Midbrain (tissue), 1 donor: ENCODE results near the gene GPR84.
"Not testable (repeated sequence)": the region's sequence is repeated elsewhere in the genome, so short reads cannot be mapped to it uniquely, and the experiment has no call there.

ENCODE experiments used
- DNase-seq: peaks from one replicate; lab custom pipeline; 2025; lab: John Stamatoyannopoulos, UW

Gene GPR84

DNA sequence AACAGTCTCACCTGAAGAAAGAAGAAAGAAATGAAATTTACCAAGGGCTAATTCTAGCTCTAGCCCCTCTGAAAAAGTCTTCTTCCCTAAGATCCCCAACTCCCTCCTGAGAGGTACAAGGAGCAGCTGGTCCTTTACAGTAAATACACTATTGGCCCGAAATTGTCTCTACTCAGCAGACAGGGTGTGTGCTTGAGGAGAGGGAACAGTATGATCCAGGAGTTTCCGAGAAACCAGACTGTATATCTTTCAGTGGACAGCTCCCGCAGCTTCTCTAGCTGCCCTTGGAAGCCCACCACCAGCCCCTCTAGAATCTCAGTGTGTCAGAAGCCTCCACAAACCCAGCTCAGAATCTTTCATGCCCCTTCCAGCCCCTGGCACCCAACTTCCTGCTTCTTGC, 8.1 kb downstream of the GPR84 start:
- no peak for DNase-seq

- DNase-seq: no peak
Observed at GRCh38 chr12:54355104-54355815, 9.0 kb downstream of the GPR84 start.

GRCh38 chr12:54354271-54354670, 10.0 kb downstream of the GPR84 start:
- DNase-seq: not testable (repeated sequence)

- peak; percentile 56 for DNase-seq
Observed at GRCh38 chr12:54352891-54353874, 11.1 kb downstream of the GPR84 start.

DNA sequence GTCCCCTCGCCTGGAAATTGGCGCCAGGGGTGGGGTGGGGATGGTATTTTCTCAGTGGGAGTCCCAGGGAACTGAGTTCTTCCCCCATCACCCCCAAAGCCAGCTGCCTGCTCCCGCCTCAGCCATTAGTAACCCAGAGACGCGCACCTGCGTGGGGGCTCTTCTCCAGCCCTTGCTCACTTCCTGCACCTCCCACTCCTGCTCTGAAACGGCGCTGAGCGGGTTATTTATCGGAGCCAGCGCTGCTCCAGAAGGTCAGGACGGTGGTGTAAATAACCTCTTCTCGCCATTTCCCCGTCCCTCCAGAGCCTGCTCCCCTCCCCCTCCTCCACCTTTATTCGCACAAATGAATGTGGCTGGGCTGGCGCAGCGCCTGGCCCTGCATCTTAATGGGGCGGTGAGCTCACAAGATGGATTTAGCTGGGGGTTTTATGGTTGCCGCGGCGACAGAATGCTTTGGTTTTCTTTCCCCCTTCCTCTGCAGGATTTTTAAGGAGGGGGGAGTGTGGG, 12.2 kb downstream of the GPR84 start:
- peak; percentile 80 for DNase-seq

DNA sequence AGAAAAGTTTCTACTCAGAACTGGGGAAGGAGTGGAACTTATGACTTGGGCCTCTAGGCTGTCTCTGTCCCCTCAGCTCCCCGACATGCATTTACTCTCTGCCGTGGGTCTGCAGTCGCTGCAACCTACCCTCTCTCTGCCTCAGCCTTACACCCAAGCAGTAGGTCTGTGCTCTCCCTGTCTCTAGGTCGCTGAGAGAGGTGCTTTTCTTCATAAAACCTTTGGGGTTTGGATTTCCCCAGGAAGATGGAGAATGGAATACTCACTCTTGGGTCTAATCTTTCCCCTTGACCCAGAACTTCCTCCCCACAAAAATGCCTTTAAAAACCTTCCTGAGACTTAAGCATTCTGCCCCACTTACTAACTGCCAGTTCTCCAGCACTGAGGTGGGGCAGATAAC, 12.9 kb downstream of the GPR84 start:
- DNase-seq: no peak

- no peak for DNase-seq
Observed at GRCh38 chr12:54350743-54351142, 13.5 kb downstream of the GPR84 start.

- no peak for DNase-seq
Observed at GRCh38 chr12:54349679-54350078, 14.6 kb downstream of the GPR84 start.

DNA sequence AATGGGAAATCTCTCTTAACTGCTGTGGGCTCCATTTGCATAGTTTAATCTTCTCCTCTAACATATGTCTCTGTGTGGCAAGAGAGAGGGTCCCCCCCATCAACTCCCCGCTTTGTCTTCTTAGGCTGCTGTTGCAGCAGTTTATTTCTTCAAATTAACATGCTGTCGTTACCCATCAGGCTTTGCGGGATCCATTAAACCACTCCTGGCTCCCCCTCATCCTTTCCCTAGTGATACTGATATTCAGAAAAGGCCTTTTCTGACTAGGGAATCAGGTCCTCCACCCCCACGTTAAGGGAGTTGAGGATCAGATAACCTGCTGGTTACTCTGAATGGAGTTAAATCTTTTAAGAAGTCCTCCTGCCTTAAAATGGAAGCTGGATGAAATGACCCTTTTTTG, 15.2 kb downstream of the GPR84 start:
- no peak for DNase-seq

- DNase-seq: no peak
Observed at GRCh38 chr12:54341378-54342300, 22.6 kb downstream of the GPR84 start.

DNA sequence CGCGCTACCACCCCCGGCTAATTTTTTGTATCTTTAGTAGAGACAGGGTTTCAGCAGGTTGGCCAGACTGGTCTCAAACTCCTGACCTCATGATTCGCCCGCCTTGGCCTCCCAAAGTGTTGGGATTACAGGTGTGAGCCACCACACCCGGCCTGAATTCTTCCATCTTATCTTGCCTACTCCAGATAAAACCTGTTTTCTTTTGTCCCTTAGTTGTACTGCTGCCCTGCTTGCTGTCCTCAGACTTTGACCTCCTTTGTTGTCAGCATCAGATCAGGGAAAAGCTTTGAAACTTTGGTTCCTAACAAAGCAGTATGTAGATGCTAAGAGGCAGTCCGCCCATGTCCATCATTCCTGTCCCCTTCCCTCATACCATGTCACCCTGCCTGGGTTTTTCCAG, 23.4 kb downstream of the GPR84 start:
- DNase-seq: no peak

DNA sequence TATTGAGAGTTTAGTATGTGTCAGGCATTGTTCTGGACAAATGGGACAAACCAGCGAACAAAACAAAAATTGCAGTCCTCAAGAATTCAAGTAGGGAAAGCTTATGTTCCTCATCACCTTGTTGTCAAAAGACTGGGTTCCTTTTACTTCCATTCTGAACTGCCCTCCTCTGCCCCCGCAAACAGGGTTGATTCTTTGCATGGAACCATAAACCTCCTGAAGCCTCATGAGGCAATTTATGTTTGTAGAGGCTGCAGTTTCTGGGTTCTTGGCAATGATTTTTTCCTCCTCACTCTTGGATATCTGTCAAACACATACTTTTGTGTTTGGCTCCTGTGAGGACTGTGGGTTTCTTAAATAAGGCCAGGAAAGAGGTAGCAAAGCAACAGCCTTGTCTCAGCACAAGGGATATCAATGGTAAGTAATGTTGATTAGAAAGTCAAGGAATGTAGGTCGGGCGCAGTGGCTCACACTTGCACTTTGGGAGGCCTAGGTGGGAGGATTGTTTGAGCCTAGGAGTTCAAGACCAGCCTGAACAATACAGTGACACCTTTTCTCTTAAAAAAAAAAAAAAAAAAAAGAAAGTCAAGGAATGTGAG, 25.5 kb downstream of the GPR84 start:
- no peak for DNase-seq

GRCh38 chr12:54337854-54338650, 26.2 kb downstream of the GPR84 start:
- DNase-seq: no peak

DNA sequence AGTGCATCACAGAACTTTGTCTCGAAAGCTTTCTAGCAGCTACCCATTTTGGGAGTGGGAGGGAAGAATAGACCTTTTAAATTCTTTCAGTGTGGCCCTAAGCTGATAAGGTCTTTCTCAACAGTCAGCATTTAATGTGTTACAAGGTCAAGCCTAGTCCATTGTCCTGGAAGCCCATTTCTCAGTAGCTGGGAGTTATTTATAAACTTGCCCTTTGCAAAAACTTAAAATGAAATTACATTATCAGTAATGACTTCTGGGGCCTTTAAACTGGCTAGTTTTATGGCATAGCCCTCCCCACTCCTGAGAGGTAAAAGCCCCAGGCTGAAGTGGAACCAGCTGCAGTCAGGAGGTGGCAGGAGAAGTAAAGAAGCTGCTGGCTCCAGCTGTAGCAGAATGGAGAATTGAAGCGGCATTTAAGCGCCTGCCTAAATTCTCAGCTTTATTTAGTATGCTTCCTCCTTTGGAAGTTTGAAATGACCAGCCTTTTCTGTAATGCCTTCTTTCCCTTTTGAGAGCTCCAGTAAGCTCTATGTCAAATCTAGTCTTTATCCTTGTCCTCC, 26.9 kb downstream of the GPR84 start:
- peak; percentile 38 for DNase-seq

- no peak for DNase-seq
Observed at GRCh38 chr12:54333420-54334034, 30.8 kb downstream of the GPR84 start.

DNA sequence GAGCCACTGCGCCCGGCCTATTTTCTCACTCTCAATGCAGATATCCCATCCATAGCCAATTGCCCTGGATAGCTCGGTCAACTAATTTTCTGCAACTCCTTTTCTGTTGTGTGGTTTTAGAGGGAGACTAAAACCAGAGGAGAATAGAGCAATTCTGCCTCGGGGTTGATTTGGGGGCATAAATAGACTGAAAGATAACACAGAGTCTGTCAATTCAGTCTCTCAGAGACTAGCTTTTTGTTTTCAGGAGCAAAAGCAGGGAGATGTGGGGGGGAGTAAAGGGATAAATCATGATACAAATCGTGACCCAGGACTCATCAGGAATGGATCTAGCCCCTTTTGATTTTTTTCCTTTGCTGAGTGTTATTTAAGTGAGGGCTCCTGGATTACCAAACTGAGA, 32.8 kb downstream of the GPR84 start:
- DNase-seq: no peak

DNA sequence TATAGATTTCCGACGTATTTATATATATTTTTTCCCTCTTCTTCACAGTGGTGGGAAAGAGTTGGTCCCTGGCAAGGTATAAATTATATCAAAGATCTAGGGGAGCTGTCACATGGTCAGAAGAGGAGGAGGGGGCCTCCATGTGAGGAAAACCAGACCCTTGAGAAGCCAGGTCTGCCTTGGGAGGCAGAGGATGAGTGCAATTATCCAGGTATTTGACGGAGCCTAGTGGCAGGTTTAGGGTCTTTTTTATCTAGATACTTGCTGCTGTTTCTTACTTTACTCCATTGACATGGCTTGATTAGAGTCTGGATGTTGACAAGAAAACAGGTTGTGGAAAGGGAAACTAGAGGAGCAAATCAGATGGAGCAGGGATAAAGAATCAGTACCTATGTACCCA, 33.8 kb downstream of the GPR84 start:
- DNase-seq: no peak

GRCh38 chr12:54329759-54330158, 34.5 kb downstream of the GPR84 start:
- DNase-seq: no peak

DNA sequence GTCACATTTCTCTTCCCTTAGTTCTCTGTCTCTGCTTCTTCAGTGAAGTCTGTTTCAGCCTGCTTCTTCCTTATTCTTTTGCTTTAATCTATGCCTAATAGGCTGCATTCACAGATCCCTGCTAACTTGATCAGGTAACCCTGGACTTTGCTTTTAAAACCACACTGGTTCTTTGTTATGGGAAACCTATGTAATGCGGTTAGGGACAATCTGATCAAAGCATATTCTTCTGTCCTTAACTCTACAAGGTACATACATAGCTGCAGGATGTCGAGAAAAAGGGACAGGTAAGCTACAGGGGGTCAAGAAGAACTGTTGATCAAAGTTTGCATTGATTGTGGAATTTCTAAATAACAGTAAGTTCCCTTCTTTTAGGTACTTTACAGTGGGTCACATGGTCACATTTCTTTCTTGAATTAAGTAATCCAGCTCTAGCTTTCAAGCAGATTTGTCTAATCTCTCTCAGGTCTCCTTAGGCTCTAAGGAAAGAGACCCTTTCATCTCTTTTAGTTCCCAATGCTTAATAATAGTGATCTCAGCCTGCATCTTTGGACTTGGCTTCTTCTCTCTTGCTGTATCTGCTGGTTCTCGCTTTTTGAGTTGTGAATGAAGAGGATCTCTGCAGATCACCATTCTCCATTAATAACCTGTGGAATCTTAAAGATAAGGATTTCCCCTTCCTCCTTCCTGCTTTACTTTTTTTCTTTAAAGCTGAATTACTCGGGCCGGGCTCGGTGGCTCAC, 35.5 kb downstream of the GPR84 start:
- DNase-seq: no peak
